Stomach smooth muscle (tissue), 2 donors: ENCODE measurements around the gene CTTNBP2.
A peak's percentile ranks its signal among the peaks of the same experiment; 100 is the strongest.

Experiments
- H3K27ac ChIP-seq: one replicate; pipeline ENCODE4 v1.7.0; 2013; ENCODE audit warnings: mild to moderate bottlenecking, low read length, inconsistent platforms
- H3K27me3 ChIP-seq, 2 donors: one replicate each; pipeline ENCODE4 v1.7.0; 2013; ENCODE audit warnings: low read length in 2 of 2; ENCODE audit not compliant: insufficient read depth in 2 of 2, control insufficient read depth in 1 of 2
- H3K36me3 ChIP-seq, 2 donors: one replicate each; pipeline ENCODE4 v1.7.0; 2013; ENCODE audit warnings: low read length in 2 of 2; ENCODE audit not compliant: control insufficient read depth in 2 of 2, insufficient read depth in 2 of 2
- H3K4me1 ChIP-seq: one replicate; pipeline ENCODE4 v1.7.0; 2013; ENCODE audit warnings: low read length; ENCODE audit not compliant: control insufficient read depth, insufficient read depth
- H3K4me3 ChIP-seq, 2 donors: one replicate each; pipeline ENCODE4 v1.7.0; 2013; ENCODE audit warnings: low read length in 2 of 2
- H3K9ac ChIP-seq, 2 donors: one replicate each; pipeline ENCODE4 v1.7.0; 2013; ENCODE audit warnings: low read length in 2 of 2, mild to moderate bottlenecking in 1 of 2
- H3K9me3 ChIP-seq, 2 donors: one replicate each; pipeline ENCODE4 v1.7.0; 2013; ENCODE audit warnings: low read length in 2 of 2; ENCODE audit not compliant: control insufficient read depth in 2 of 2
- donor health status: healthy.
- donor health status: Pancreatic carcinoma.

The CTTNBP2 gene

DNA sequence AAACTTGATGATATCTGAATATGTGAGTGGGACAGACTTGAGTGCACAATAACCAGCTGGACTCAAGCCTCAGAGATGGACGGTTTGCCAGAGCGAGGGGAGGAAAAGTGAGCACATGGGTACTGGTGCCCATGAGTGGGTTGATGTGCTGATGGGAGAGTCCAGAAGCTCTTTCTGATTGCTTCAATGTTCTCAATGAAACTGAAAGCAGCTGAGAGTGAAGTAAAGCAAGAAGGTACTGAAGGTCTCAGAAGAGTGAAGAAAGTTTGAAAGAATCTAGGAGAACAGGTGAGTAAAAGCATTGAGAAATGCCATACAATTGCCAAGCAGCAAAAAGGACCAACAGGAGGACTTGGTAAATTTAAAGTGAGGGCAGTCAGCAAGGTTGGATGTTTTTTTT, 28.6 kb downstream of the CTTNBP2 start:
- Histone ChIP-seq H3K9ac (no peak overlapping the region), H3K36me3 (no peaks in the 10 kb centered on the region), H3K4me3 (no peak overlapping the region), H3K9me3 (peaks cover 0 to 3% of the 10 kb centered on the region in 2 donors), H3K4me1 (no peaks in the 10 kb centered on the region), H3K27me3 (no peaks in the 10 kb centered on the region), H3K27ac (no peak overlapping the region)

- peaks cover 0 to 3% of the 10 kb centered on the region in 2 donors for H3K9me3 ChIP-seq
- no peaks in the 10 kb centered on the region for H3K4me1 ChIP-seq
- H3K9ac ChIP-seq: no peak overlapping the region
- no peak overlapping the region for H3K4me3 ChIP-seq
- H3K36me3 ChIP-seq: no peaks in the 10 kb centered on the region
- no peak overlapping the region for H3K27ac ChIP-seq
- H3K27me3 ChIP-seq: no peaks in the 10 kb centered on the region
Measured at GRCh38 chr7:117841611-117842010, 31.6 kb downstream of the CTTNBP2 start.

GRCh38 chr7:117841011-117841410, 32.2 kb downstream of the CTTNBP2 start:
- H3K9ac ChIP-seq: no peak overlapping the region
- H3K4me1 ChIP-seq: no peaks in the 10 kb centered on the region
- H3K27me3 ChIP-seq: no peaks in the 10 kb centered on the region
- no peak overlapping the region for H3K27ac ChIP-seq
- H3K36me3 ChIP-seq: no peaks in the 10 kb centered on the region
- H3K9me3 ChIP-seq: peaks cover 0 to 3% of the 10 kb centered on the region in 2 donors
- no peak overlapping the region for H3K4me3 ChIP-seq

DNA sequence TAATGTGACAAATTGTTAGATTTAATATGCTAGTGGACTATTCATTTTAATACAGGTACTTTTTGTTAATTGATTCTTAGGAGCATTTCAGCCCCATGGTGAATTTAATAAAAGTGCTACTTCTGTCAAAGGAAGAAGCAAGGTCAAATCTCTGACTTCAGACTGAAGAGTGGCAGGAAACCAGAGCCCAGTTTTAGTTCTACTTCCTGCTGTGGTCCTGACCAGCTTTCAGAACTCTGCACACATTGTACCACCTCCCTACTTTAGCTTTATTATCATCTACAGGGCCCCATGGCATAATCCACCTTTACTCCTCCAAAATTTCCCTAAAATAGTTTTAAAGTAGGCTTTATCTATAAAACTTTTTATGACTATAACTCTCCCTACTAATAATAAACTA, 33.7 kb downstream of the CTTNBP2 start:
- H3K9ac ChIP-seq: no peak overlapping the region
- H3K36me3 ChIP-seq: no peaks in the 10 kb centered on the region
- H3K27ac ChIP-seq: no peak overlapping the region
- H3K9me3 ChIP-seq: peaks cover 0 to 3% of the 10 kb centered on the region in 2 donors
- H3K4me3 ChIP-seq: no peak overlapping the region
- no peaks in the 10 kb centered on the region for H3K27me3 ChIP-seq
- no peaks in the 10 kb centered on the region for H3K4me1 ChIP-seq

GRCh38 chr7:117837841-117838240, 35.4 kb downstream of the CTTNBP2 start:
- Histone ChIP-seq H3K4me1 (no peaks in the 10 kb centered on the region), H3K9ac (no peak overlapping the region), H3K4me3 (no peak overlapping the region), H3K27me3 (no peaks in the 10 kb centered on the region), H3K9me3 (no peaks in the 10 kb centered on the region), H3K27ac (no peak overlapping the region), H3K36me3 (no peaks in the 10 kb centered on the region)

GRCh38 chr7:117835016-117835664, 38.1 kb downstream of the CTTNBP2 start:
- no peaks in the 10 kb centered on the region for H3K4me1 ChIP-seq
- H3K9ac ChIP-seq: no peak overlapping the region
- H3K36me3 ChIP-seq: no peaks in the 10 kb centered on the region
- no peaks in the 10 kb centered on the region for H3K9me3 ChIP-seq
- no peaks in the 10 kb centered on the region for H3K27me3 ChIP-seq
- no peak overlapping the region for H3K27ac ChIP-seq
- no peak overlapping the region for H3K4me3 ChIP-seq

GRCh38 chr7:117830422-117830954, 42.8 kb downstream of the CTTNBP2 start:
- Histone ChIP-seq H3K9ac (no peak overlapping the region), H3K36me3 (no peaks in the 10 kb centered on the region), H3K27ac (no peak overlapping the region), H3K9me3 (no peaks in the 10 kb centered on the region), H3K4me3 (peak overlapping the region; percentile 57 to 66), H3K27me3 (no peaks in the 10 kb centered on the region), H3K4me1 (peaks cover 8% of the 10 kb centered on the region)

DNA sequence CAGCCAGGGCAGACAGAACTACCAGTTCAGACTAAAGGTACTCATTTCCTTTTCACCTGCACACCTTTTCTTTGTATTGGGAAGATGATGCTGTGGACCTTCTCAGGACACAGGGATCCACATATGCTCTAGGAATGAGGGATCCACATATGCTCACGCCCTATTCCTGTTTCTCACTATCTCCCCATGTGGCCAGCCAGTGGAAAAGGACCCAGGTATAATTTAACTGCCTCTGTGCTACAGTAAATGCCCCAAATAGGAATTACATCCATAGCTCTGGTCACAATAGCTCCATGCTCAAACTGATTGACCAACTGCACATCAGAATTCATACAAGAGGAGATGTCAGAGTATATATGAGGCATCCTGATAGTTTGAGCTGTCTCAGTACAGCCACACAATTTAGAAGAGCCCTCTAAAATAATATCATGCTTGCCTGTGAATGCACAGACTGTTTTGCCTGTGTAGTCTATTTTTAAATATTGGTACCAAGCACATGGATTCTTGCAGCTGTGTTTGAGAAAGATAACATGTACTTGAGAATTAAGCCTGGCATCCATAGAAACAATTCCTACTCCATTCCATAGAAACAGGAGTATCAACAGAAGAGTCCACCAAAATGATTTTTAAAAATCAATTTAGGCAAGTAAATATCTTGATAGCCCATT, 43.7 kb downstream of the CTTNBP2 start:
- peaks cover 8% of the 10 kb centered on the region for H3K4me1 ChIP-seq
- no peak overlapping the region for H3K4me3 ChIP-seq
- H3K9me3 ChIP-seq: no peaks in the 10 kb centered on the region
- H3K27me3 ChIP-seq: no peaks in the 10 kb centered on the region
- H3K27ac ChIP-seq: no peak overlapping the region
- no peak overlapping the region for H3K9ac ChIP-seq
- no peaks in the 10 kb centered on the region for H3K36me3 ChIP-seq

GRCh38 chr7:117828825-117829224, 44.4 kb downstream of the CTTNBP2 start:
- Histone ChIP-seq H3K36me3 (no peaks in the 10 kb centered on the region), H3K27ac (no peak overlapping the region), H3K4me1 (peaks cover 8% of the 10 kb centered on the region), H3K27me3 (no peaks in the 10 kb centered on the region), H3K4me3 (no peak overlapping the region), H3K9ac (no peak overlapping the region), H3K9me3 (no peaks in the 10 kb centered on the region)

DNA sequence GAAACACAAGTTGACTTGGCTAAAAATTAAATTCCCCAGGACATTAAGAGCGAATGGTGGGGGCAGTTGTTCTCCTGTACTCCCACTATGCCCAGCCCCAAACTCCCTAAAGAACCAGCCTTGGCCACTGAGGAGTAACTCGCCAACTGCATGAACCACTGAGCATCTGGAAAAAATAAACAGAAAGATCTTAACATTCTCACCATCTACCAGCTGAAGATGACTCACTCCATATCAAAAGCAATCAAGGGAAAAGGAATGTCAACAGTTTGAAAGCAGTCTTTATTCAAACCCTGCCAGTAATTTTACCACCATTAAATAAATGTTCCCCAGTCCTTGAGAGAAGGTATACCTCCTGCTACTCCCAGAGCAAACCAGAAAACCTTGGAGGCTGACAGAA, 45.4 kb downstream of the CTTNBP2 start:
- H3K9me3 ChIP-seq: no peaks in the 10 kb centered on the region
- no peak overlapping the region for H3K9ac ChIP-seq
- no peak overlapping the region for H3K27ac ChIP-seq
- peaks cover 8% of the 10 kb centered on the region for H3K4me1 ChIP-seq
- no peaks in the 10 kb centered on the region for H3K27me3 ChIP-seq
- H3K36me3 ChIP-seq: no peaks in the 10 kb centered on the region
- no peak overlapping the region for H3K4me3 ChIP-seq

DNA sequence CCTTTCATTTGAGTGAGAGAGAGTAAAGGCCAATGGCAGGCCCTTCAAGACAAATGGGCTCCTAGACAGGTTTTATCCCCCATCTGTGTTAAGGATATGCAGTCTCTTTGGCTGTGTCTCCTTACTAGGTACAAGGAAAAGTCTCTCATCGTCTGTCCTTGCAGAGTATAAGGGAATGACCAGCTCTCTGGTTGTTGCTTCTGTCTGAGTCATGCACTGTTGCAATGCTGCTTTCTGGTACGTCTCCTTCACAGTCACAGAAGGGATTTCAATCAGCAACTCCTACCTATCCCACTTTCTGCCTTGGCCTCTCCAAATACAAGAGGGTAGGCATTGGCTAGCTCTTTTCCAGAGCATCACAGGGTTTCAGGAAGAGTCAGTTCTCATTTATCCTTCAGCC, 48.1 kb downstream of the CTTNBP2 start:
- Histone ChIP-seq H3K9ac (no peak overlapping the region), H3K27ac (no peak overlapping the region), H3K4me3 (no peak overlapping the region), H3K27me3 (no peaks in the 10 kb centered on the region), H3K9me3 (no peaks in the 10 kb centered on the region), H3K4me1 (peaks cover 8% of the 10 kb centered on the region), H3K36me3 (no peaks in the 10 kb centered on the region)
